ENCODE measurements around the gene CAV3.

DNA sequence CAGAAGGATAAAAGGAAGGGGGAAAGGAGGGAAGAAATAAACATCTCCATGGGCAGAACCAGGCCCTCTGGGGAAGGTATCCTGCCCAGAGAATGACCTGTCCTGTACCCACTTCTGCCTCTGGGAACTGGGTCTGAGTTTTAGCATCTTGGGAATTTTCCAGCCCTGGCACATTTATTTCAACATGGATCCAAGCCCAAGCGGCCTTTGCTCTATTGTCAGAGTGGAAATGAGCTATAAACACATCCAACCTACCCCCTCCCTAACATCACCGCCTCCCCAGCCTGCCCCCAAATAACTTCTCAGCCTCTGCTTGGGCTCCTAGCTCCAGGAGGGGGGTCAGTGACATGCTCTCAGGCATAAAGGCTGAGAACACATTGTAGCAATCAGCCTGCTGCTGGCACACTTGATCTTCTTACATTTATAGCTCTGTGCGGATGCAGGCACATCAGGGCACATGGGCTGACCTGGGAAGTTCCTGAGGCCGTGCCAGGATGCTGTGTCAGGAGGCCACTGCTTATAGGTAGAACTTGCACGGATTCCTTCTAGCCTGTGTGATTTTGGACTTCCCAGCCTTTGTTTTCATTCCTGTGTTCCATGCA lies 40.4 kb downstream of the CAV3 start:
- TF ChIP-seq CTCF (IDR thresholded peaks at IDR 0.05 in 2 of 3, conservative IDR thresholded peaks at IDR 0.05 in 1 of 3; ENCODE audit: borderline replicate concordance in 1 of 3, insufficient read depth in 1 of 3, low read depth in 2 of 3, low read length in 2 of 3) = no peak
- no peak for TF ChIP-seq YY1 (IDR thresholded peaks at IDR 0.05; ENCODE audit: extremely low read depth, insufficient replicate concordance, low read depth, low read length)
- TF ChIP-seq EZH2 (IDR thresholded peaks at IDR 0.05) = no peak
- TF ChIP-seq, protein P1, sequence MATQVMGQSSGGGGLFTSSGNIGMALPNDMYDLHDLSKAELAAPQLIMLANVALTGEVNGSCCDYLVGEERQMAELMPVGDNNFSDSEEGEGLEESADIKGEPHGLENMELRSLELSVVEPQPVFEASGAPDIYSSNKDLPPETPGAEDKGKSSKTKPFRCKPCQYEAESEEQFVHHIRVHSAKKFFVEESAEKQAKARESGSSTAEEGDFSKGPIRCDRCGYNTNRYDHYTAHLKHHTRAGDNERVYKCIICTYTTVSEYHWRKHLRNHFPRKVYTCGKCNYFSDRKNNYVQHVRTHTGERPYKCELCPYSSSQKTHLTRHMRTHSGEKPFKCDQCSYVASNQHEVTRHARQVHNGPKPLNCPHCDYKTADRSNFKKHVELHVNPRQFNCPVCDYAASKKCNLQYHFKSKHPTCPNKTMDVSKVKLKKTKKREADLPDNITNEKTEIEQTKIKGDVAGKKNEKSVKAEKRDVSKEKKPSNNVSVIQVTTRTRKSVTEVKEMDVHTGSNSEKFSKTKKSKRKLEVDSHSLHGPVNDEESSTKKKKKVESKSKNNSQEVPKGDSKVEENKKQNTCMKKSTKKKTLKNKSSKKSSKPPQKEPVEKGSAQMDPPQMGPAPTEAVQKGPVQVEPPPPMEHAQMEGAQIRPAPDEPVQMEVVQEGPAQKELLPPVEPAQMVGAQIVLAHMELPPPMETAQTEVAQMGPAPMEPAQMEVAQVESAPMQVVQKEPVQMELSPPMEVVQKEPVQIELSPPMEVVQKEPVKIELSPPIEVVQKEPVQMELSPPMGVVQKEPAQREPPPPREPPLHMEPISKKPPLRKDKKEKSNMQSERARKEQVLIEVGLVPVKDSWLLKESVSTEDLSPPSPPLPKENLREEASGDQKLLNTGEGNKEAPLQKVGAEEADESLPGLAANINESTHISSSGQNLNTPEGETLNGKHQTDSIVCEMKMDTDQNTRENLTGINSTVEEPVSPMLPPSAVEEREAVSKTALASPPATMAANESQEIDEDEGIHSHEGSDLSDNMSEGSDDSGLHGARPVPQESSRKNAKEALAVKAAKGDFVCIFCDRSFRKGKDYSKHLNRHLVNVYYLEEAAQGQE (IDR thresholded peaks at IDR 0.05; ENCODE audit: low read depth) = no peak
- TF ChIP-seq ZNF274 (IDR thresholded peaks at IDR 0.05; ENCODE audit: low read depth, low read length) = no peak
- no peak for TF ChIP-seq MAX (IDR thresholded peaks at IDR 0.05)
- TF ChIP-seq POLR2AphosphoS5 (IDR thresholded peaks at IDR 0.05; ENCODE audit: low read depth, low read length) = no peak
- TF ChIP-seq ELF1 (IDR thresholded peaks at IDR 0.05; ENCODE audit: borderline replicate concordance, low read depth) = no peak
- TF ChIP-seq JUND (IDR thresholded peaks at IDR 0.05) = no peak
